CD1c-positive myeloid dendritic cell (primary cell): ENCODE data around the gene UQCRQ.

Source experiments
- DNase-seq: peaks from one replicate; pipeline ENCODE4 v3.0.0-alpha.2; 2016; ENCODE audit errors: extremely low spot score

Gene UQCRQ

GRCh38 chr5:132909702-132910101 lies 43.3 kb downstream of the UQCRQ start:
- DNase-seq = no peak

GRCh38 chr5:132915681-132916080 lies 49.2 kb downstream of the UQCRQ start:
- DNase-seq = peak; percentile 63

- no peak for DNase-seq
Observed at GRCh38 chr5:132916086-132916485, 49.6 kb downstream of the UQCRQ start.
